ENCODE results near the gene ABAT.

The ABAT gene

DNA sequence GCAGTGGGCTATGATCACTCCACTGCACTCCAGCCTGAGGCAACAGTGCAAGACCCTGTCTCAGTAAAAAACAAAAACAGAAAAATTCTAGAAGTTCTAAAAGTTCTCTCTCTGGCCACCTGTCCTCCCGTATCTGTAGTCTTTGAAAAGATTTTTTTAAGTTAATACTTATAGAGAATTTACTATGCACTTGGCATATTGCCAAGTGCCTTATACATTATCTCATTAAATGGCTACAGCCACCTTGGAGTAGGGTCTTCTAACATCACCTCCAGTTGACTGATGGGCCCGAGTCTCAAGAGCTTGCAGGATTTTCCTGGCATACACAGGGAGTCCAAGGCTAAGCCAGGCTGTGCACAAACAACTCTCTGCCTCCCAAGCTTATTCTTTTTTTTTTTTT lies 78.3 kb downstream of the ABAT start:
- TF ChIP-seq, protein P1, sequence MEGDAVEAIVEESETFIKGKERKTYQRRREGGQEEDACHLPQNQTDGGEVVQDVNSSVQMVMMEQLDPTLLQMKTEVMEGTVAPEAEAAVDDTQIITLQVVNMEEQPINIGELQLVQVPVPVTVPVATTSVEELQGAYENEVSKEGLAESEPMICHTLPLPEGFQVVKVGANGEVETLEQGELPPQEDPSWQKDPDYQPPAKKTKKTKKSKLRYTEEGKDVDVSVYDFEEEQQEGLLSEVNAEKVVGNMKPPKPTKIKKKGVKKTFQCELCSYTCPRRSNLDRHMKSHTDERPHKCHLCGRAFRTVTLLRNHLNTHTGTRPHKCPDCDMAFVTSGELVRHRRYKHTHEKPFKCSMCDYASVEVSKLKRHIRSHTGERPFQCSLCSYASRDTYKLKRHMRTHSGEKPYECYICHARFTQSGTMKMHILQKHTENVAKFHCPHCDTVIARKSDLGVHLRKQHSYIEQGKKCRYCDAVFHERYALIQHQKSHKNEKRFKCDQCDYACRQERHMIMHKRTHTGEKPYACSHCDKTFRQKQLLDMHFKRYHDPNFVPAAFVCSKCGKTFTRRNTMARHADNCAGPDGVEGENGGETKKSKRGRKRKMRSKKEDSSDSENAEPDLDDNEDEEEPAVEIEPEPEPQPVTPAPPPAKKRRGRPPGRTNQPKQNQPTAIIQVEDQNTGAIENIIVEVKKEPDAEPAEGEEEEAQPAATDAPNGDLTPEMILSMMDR (IDR thresholded peaks at IDR 0.05; ENCODE audit: borderline replicate concordance, control extremely low read depth, extremely low read depth, insufficient read depth, missing control alignments) = no peak
- in situ Hi-C loops (cut with MboI; ENCODE audit: low sequenced_read_pairs, unreplicated experiment) = no loop called here
- no peak for DNase-seq (ENCODE audit: low spot score)

DNA sequence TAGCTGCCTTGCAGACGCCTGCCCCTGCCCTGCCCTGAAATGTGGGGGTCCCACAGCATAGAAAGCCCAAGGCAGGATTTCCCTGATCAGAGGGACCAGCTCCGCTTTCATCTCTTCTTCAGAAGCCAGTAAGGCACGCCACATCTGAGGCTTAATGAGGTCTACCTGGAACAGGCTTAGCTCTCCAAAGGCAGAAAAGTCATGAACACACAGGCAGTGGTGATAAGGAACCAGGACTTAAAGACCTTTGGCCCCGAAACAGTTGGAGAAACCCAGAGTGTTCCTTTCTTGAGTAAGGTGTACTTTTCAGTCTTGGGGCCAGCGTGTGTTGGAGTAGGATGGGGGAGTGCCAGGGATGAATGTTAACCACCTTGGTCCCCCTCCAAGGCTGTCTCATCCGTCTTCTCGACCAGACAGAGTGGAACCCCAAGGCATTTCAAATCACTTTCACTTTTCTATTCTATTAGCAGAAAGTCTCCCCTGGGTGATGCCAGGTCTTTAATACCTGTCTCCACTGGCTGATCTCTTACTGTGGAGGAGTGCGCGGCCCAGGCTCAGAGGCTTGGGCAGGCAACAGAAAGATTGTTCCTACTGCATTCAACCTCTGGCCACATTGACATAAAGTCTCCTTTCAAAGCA lies 79.1 kb downstream of the ABAT start:
- TF ChIP-seq, protein P1 (IDR thresholded peaks at IDR 0.05; ENCODE audit: borderline replicate concordance, control extremely low read depth, extremely low read depth, insufficient read depth, missing control alignments) = no peak
- in situ Hi-C loops (cut with MboI; ENCODE audit: low sequenced_read_pairs, unreplicated experiment) = no loop called here
- no peak for DNase-seq (ENCODE audit: low spot score)

DNA sequence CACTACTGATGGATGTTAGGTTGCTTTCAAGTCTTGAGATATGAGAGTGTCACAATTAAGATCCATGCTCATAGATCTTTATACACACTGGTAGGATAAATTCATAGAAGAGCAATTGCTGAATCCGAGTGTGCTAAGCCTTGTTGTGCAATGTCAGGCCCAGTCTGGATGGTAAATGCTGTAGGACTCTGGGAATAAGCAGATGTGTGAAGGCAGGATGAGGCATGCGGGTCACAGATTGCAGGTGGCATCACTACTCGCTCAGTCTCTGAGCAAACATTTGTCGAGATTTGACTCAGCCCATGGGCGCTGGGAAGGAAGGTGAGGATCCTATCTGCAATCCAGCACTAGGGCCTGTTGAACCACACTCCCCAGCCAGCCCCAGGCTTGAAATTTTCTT lies 82.3 kb downstream of the ABAT start:
- TF ChIP-seq, protein P1 (IDR thresholded peaks at IDR 0.05; ENCODE audit: borderline replicate concordance, control extremely low read depth, extremely low read depth, insufficient read depth, missing control alignments) = no peak
- in situ Hi-C loops (cut with MboI; ENCODE audit: low sequenced_read_pairs, unreplicated experiment) = no loop called here

DNA sequence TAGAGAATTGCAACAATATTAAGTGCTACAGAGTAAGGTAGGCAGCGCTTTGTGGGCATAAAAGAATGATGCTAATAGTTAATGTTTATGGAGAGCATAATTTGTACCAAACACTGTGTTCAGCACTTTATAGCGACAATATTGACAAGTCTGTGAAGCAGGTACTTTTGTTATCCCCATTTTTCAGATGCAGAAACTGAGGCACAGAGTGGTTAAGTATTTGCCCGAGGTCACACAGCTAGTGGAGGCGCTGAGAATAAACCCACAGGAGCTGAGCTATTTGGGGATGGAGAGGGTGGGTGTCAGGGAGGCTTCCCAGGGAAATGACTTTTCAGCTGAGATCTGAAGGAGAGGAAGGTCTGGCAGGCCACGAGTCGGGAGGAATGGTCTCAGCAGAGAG lies 83.6 kb downstream of the ABAT start:
- in situ Hi-C loops (cut with MboI; ENCODE audit: low sequenced_read_pairs, unreplicated experiment) = no loop called here
- no peak for DNase-seq (ENCODE audit: low spot score)
- TF ChIP-seq, protein P1 (IDR thresholded peaks at IDR 0.05; ENCODE audit: borderline replicate concordance, control extremely low read depth, extremely low read depth, insufficient read depth, missing control alignments) = no peak

More for the DNA sequence above, 82.3 kb downstream of the ABAT start:
- DNase-seq (ENCODE audit: low spot score) = no peak

DNA sequence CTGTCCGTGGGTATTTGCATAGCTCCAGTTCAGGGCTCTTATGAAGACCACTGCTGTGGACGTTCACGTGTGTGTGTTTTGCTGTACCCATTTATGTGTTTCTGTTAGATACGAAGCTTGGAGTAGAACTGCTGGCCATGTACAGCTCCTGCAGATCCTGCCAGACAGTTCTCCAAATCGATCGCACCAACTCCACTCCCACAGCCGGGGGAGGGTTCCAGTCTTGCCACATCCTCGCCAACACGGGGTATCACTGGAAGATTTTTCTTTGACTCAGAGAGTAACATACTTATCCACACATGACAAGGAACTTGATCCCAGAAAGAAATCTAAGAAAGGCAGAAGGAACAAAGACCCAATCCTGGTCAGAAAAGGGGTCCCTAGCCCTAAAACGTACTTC lies 85.6 kb downstream of the ABAT start:
- no peak for DNase-seq (ENCODE audit: low spot score)
- in situ Hi-C loops (cut with MboI; ENCODE audit: low sequenced_read_pairs, unreplicated experiment) = no loop called here
- TF ChIP-seq, protein P1 (IDR thresholded peaks at IDR 0.05; ENCODE audit: borderline replicate concordance, control extremely low read depth, extremely low read depth, insufficient read depth, missing control alignments) = no peak

DNA sequence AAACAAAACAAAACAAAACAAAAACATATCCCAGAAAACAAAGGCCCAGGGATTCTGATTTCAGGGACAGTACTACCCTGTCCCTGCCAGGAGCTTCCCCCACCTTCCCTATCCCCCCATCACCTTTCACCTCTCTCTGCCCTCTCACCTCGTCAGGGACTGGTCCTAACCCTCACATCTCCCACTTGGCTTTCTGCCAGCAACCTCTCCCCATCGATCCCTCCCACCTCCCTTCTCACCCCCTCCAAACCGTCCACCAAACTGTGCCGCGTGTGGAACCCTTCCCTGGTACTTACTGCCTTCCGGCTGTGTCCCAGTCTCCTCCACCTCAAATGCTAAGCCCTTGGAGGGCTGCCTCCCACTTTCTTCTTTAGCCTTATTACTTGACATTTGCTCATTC lies 86.7 kb downstream of the ABAT start:
- in situ Hi-C loops (cut with MboI; ENCODE audit: low sequenced_read_pairs, unreplicated experiment) = no loop called here
- DNase-seq (ENCODE audit: low spot score) = no peak
- TF ChIP-seq, protein P1 (IDR thresholded peaks at IDR 0.05; ENCODE audit: borderline replicate concordance, control extremely low read depth, extremely low read depth, insufficient read depth, missing control alignments) = no peak

Measured in GM13976 (cell line).